ENCODE data around the gene IL24.

IL24 gene

DNA sequence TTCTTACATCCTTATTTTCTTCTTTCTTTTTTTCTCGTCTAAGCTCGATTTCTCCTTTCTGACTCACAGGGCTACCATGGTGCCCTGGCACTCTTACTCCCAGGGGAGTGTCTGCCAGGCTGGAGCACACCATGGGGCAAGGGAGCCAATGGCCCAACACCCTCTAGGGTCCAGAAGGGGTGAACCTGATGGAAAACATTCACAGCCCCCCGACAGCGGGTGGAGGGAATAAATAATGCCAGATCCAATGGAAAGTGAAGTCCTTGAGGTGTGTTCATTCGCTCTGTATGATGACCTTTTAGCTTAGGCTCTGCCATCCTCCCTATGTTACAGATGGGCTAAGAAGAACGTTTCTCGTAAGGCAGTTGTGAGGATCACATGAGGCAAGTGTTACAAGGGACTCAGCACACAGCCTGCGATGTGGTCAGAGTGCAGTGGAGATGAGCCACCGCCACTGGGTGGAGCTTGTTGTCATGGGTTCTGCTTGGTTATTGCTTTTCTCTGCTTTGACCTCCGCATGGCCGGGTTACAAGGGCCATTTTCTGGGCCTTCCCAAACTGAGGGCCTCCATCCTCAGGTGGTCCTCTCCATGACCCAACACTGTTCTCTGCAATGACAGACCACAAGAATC lies 28.0 kb downstream of the IL24 start:
- DNase-seq (ENCODE audit: low read depth): no peak

DNA sequence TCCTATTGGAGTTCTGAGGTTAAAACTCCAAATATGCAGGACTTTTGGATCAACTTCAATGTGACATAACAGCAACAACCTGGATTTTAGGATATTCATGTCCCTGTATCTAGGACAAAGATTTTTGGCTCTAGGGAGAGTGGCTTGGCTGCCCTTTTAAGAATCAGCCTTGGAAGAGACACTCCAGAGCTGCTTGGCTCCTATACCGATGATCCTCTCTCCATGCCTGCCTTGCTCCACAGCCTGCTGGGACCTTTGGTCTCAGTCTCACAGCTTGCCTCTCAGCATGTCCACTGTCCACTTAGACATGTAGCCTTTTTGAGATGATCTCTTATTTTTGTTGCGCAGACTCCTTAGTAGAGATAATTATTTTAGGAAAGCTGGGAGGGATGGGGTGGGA lies 29.0 kb downstream of the IL24 start:
- no peak for DNase-seq (ENCODE audit: low read depth)

DNA sequence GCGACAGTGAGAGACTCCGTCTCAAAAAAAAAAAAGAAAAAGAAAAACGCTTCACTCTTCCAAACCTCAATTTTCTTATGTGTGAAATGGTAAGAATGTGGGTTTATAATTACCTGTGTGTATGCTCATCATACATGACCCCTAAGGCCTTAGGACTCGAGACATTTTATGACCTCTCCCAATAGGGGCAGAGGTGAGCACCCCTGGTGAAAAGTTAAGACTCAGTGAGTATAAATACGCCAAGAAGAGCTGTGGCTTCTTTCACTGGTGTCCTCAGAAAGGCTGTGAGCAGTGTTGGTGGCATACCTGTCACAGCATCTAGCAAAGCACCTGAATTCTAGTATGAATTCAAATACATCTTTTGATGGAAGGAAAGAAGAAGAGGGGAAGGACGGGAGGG lies 32.3 kb downstream of the IL24 start:
- DNase-seq (ENCODE audit: low read depth): no peak

DNA sequence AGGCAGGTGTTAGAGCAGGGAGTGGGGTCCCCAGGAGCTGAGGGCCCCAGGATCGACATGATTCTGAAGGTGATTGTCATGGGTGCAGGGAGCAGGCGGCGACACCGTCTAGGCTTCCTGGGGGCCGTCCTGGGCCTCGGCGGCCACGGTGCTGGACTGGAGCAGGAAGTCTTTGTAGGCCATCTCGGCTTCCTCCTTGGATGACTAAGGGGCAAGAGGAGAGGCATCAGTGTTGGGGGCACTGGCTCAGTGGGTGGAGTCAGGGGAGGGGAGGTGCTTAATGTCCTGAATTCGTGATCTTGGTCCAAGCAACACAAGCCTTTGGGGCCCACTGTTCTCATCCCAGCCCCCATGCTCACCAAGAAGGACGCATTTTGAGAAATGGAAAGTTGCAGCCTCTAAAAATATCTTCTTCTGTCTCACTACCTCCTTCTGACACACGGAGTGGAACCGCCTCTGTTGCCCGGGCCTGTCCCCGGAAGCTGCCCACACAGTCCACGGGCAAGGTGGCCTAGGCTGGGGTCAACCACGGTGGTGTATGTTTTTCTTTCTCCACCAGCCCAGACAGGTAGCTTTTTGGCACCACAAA lies 33.1 kb downstream of the IL24 start:
- no peak for DNase-seq (ENCODE audit: low read depth)

DNA sequence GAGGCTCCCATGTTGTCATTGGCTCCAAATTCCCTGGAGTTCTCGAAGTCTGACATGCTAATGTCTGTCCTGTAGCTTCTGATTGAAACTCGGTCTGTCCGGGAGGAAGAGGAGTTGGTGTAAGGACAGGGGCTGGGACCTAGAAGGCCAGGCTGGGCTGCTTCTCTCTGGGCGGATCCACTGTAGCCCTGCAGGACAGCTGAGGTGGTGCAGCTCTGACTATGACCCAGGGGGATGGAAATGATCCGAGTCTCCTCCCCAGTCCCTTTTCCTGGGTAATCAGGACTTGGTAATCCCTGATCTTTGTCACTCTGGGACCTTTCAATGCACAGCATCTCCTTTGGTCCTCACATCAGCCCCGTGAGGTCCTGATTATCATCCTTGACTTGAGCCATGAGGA lies 34.5 kb downstream of the IL24 start:
- DNase-seq (ENCODE audit: low read depth): no peak

DNA sequence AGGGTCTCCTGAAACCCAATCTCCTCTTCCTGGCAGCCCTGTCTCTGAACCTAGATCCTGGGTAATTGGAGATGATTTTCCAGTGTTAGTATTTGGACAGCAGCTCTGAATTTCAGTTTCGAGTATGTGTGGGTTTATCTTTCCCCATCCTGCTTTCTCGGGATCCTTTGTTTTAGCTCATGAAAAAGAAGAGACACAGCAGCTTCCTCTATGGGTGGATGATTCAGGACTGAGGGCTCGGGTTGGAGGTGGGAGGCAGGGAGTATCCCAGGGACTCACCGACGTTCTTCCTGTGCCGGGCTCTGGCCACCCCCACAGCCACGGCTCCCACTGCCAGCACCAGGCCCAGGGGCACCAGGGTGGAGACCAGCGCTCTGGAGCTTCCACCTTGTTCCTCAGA lies 34.9 kb downstream of the IL24 start:
- DNase-seq (ENCODE audit: low read depth): no peak

DNA sequence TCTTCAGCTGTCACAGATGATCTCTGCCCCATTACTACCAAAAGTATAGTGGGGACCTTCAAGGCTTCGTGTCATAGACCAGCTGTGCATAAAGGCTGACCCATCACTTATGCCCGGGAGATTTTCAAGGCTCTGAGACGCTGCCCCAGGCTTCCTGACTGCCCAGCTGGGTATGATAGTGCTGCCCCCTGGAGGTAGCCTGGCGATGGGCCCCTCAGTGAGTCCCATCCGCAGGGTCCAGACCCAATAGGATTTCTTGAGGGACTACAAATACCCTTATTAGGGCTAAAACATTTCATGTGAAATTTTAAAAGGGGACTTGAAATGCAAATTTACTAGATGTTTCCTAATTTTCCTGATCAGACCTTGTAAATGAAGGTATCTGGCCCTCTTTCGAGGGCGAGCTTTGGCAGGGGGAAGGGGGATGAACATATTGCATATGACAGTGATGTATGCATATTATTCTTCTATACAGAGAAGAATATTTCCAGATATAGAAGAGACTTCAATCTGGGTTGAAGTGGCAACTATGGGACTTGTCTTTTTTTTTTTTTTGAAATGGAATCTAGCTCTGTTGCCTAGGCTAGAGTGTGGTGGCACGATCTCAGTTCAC lies 36.2 kb downstream of the IL24 start:
- peak; percentile 60 for DNase-seq (ENCODE audit: low read depth)

DNA sequence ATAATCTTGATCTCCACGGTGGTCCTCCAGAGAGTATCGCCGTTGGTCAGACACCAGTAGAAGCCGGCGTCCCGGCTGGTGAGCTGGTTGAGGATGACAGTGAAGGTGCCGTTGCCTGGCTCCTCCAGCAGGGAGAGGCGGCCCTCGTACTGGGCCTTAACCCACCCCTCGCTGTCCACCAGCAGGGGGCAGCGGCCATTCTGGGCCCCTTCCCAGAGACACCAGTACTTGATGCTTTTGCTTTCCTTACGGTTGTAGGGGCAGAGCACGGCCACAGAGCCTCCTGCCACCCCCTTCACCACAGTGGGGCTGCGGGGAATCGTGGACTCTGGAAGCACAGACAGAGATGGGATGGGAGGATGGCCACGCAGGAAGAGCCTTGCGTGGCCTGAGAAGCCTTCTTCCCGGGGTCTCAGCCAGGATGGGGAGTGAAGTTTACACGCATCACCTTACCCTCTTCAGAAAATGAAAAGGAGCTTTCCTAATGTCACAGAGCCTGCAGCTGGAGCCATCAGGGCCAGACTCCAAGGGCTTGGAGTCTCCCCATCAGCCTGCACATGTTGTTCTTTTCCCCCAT lies 38.3 kb downstream of the IL24 start:
- no peak for DNase-seq (ENCODE audit: low read depth)

DNA sequence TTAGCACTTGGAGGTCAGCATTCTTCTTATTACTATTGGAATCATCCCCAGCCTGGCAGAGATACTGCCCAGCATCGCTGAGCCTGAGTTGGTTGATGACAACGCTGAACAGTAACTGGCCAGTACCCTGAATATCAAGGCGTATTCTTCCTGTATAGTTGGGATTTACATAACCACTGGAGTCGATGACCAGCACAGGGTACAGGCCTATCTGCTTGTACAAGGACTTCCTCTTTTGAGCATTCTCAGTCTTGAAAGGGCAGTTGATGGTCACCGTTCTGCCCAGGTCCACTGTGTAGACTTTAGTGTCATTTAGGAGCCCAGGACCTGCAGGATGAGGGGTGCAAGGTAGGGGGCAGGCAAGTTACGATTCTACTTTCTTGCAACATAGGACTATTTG lies 40.2 kb downstream of the IL24 start:
- DNase-seq (ENCODE audit: low read depth): no peak

DNA sequence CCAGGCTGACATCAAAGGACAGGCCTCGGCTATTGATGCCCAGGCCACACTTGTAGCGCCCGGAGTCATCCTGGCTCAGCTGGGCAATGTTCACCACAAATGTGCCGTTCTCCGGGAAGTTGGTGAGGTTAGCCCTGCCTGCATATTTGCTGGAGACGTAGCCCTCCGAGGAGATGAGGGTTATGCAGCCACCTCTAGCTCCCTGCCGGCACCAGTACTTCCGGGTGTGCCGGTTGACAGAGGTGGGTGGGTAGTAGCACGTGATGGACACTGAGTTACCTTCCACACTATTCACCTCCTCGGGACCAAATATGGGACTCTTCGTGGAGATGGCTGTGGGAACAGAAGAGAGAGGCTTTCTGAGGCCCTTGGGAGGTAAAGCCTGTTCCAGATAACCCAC lies 41.9 kb downstream of the IL24 start:
- DNase-seq (ENCODE audit: low read depth): no peak

DNA sequence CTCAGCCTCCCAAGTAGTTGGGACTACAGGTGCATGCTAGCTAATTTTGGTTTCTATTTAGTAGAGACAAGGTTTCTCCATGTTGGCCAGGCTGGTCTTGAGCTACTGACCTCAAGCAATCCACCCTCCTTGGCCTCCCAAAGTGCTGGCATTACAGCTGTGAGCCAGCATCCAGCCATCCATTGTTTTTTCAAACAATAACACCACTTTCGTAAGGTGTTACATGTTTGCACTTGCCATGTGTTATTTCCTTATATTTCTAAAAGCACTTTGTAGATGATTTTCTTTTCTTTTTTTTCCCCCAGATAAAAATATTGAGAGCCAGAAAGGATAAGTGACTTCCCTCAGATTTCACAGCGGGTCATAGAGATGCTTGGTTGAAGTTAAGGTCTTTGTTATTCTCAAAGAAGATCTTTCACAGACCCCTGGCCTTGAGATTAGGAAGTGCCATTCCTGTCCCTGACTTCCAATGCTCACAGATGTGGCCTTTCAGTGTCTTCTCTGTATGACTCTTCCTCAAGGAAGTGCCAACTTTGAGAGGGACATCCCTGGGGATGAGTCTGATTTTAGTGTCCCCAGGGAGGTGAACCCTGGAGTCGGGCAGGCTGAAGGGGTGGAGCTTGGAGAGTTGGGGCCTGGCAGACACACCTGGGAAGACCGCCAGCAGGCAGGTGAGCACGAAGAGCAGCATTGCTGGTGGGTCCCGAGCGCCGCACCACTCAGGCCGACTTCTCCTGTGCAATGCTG lies 42.8 kb downstream of the IL24 start:
- no peak for DNase-seq (ENCODE audit: low read depth)

DNA sequence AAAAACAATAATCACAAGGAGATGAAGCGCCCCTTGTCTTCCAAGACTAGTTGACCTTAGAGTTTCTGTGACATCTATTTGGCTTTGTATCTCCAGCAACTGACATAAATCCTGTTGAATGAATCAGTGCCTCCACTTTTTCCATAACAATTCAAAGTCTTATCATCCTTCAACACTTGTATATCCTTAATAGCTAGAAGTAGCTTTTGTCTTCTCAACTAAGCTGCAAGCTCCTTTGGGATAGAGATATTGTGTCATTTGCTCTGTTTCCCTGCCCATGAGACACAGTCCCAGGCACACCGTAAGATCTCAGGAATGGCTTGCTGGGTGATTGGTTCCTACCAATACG lies 43.3 kb downstream of the IL24 start:
- DNase-seq (ENCODE audit: low read depth): no peak

DNA sequence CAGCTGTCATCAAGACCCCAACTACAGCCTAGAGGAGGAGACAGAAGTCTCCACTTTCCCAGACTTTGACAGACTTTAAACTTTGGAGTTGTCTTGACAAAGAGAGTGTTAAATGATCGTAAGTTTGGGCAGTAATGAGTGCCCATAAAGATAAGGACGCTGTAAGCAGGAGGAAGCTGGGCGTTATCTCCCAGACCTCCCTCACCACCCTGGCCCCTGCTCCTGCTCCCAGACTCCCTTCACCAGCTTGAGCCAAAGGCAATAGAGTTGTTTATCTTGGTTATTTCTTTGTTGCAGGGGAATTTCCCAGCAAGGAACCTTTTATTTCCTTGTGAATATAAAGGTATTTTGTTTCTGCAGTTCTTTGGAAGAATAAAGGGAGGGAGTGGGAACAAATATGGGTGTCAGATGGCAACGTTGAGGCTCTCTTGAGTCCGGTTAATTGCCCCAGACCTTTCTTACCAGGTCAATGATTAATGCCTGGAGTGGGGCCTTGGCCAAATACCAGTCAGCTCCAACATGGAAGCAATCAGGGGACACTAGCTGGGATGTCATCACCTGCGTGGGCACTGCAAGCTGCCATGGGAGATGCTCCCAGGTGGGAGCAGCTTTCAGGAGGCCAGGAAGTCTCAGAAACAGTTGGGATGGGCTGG lies 44.6 kb downstream of the IL24 start:
- no peak for DNase-seq (ENCODE audit: low read depth)

DNA sequence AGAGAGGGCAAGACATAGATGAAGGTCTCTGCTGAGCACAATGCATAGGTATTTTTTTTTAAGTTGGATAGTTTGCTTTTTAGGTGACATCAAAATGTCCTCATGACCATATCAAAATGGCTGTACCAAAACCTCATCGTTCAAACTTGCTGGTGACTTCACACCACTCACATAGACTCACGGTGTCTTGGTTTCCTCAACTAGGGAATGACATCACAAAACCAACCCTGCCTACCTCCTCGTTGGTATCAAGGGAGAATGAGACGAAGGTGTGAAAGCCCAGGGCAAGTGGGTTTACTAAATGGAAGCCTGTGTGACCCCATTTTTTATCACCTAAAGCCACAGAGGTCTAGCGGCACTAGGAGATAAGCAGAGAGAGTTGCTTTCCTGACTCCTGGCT lies 47.5 kb downstream of the IL24 start:
- DNase-seq (ENCODE audit: low read depth): no peak

DNA sequence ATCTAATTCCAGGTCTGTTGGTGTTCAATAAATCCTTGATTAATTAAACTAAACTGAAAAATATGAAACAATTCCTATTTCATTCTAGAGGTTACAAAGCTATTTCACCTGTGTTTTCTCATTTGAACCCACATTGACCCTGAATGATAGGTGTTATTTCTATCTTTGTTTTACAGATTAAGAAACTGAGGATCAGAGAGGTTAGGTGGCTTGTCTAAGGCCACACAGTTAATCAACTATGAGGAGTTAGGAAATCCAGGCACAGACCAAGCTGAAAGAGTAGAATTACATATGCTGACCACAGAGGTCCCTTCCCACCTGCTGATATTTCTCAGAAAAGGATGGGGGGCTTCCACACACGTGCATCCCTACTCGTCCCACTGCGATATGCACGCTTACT lies 48.5 kb downstream of the IL24 start:
- DNase-seq (ENCODE audit: low read depth): no peak

DNA sequence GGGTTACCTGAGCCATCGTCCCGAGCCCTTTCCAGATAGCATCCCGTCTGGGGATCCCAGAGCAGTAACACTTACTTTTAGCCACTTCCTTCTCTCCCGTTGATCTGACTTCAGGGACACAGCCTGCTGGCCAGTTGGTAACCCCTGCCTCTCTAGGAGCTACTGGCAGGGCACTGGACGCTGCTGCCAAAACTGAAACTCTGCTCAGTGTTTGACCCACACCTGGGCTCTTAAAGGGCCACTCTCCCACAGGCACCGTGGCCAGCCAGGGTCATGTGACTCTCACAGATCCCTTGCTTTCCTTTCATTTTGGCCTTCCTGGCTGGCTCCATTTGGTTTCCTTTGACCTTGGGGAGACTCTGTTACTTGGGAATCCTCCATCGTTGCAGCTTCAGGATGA lies 49.0 kb downstream of the IL24 start, which contains the start of gene PIGR:
Gene PIGR, minus strand, starts transcription at position 206 of the 400 bp plus-strand sequence. CDS start 5,935 bp downstream, outside the sequence.
- DNase-seq (ENCODE audit: low read depth): no peak

DNA sequence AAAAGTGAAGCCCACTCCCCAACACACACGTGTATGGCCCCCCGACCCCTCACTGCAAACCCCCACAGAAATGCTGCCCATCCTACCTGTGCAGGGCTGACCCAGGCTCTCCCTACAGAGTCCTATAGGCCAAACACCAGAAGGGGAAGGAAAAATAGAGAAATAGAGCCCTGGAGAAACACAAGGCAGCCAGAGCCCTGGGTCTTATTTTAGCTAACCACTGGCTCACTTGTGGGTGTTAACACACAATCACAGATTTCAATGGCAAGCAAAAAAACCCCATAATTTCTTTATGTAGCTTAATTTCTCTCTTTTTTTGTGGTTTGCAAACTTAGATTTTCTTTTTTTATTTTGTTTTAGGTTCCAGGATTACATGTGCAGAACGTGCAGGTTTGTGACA lies 50.0 kb downstream of the IL24 start:
- no peak for DNase-seq (ENCODE audit: low read depth)

DNA sequence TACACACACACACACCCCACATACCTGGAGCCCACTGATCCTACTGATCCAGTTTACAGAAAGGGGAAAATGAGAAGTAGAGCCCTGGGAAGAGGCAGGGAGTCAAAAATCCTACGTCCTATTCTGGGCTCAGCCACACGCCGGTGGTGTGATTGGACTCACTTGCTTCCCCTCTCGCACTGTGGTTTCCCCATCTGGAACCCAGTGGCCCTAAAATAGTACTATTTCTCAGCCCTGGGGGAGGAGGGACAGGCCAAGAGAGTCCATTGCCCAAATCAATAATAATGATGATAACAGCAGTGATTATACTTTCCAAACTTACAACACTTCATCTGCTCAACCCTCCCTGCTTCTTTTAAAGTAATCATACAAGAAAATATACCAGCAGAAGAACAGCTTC lies 52.0 kb downstream of the IL24 start:
- DNase-seq (ENCODE audit: low read depth): no peak

DNA sequence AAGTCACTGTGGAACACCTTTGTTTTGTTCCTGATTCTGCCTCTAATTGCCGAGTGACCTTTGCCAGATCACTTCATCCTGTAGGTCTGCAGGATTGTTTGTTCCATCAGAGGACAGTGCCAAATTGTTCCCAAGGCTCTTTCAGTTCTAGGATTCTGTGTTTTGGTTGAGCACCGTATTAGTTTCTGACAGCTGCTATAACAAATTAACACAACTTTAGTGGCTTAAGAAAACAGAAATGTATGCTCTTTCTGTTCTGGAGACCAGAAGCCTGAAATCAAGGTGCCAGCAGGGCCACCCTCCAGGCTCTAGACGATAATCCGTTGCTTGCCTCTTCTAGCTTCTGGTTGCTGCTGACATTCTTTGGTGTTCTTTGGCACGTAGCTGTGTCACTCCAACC lies 52.4 kb downstream of the IL24 start:
- no peak for DNase-seq (ENCODE audit: low read depth)

DNA sequence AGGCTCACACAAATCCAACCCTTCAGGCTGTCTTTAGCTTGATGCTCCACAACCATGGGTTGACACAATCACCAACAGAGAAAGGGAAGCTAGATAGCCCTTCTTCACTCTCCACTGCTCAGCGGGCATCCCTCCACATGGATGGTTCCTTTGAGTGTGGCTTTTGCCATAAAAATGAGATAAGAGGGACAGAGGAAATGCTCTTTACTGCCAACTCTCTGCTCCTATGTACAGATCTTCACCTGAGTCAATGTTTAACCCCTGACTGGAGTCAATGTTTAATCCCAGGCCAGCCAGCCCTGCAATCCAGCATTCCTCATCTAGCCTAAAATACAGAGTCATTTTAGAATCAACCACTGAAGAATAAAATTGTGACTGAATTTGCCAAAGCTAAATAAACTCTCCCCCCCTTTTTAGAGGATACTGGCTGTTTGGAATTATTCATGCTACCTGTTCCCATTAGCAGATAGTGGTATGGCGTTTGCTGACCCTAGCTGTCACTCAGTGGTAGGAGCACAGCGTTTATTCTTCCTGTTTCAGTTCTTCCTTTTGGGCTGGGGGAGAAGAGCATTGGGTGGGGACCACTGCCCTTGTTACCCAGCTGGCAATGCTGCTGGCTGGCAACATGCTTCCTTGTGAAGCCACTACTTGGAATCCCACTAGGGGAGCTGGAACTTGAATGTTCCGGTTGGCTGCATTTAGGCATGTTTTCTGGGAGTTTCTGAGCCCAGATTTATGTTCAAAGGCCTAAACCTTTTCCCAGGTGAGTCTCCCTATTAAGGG lies 54.3 kb downstream of the IL24 start:
- no peak for DNase-seq (ENCODE audit: low read depth)

DNA sequence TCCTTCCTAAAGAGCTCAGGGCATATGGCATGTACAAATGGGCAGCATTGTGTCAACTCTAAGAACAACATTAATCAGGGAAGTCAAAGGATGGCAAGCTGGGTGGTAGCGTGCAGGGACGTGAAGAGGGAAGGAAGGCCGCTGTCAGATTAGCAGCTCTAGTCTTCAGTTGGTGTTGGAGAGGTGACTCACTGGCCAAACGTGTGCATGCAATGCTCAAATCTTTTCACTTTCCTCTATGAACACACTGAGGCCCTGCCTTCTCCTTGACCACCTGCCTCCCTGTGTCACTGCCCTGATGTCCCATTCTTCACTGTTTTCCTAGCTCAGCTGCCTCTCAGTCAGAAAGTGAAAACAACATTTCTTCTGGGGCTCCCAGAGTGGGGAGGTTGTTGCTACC lies 54.9 kb downstream of the IL24 start:
- DNase-seq (ENCODE audit: low read depth): no peak

DNA sequence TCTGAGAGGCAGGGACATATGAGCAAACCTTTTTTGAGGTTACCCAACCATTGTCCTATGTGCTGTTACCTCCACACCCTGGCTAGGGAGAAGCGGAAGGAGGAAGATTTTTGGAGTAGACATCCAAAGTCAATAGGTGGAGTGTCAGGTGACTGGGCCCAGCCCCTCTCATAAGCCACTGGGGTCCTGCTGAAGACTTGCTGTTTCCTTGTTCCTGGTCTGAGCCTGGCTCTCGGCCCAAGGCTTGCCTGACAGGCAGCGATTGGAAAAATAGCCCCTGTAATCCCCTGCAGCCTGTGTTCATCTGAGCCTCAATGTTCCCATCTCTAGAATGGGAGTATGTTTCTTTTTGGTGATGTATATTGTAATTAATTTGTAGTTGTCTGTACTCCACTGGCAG lies 55.9 kb downstream of the IL24 start:
- no peak for DNase-seq (ENCODE audit: low read depth)

All from stimulated activated CD4-positive, alpha-beta T cell treated with anti-CD3 and anti-CD28 coated beads, Interleukin-2, amount 100 ng/mL, for 4 hours (primary cell).